ENCODE measurements around the gene UBE2E2.

UBE2E2 gene

DNA sequence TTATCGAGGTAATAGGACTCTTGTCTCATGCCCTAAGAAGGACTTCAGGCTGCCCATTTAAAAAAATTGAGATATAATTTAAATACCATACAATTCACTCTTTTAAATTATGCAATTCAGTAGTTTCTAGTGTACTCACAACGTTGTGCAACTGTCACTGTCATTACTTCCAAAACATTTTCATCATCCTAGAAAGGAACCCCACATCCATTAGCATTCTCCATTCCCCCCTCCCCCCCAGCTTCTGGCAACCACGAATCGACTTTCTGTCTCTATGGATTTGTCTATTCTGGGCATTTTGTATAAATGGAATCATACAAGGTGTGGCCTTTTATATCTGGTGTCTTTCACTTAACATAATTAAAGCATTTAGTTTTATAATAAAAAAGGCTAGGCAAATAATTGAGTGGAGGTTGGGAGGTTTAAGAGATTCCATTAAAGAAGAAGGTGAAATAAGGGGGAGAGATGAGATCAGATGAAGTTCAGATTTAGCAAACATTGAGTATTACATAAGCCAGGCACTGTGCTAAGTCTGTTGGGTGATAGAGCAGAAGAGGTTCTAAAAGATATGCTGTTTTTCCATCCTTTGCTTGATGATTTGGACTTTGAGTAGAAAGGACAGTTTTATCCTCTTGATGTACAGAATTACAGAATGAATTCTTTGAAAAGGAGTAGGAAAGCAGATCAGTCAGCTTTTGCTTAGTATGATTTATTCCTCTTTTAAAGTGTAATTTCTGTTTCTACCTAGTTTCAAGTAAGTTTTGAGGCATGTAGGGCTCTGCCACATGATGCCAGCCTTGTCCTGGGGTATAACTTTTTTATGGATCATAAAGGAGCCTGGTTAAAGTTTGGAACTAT lies 36.3 kb downstream of the UBE2E2 start:
- TF ChIP-seq SNAI2 (CRISPR knock-in tag; IDR thresholded peaks at IDR 0.05) (no peak), ISL1 (CRISPR knock-in tag; IDR thresholded peaks at IDR 0.05) (no peak), ZFP30 (CRISPR knock-in tag; IDR thresholded peaks at IDR 0.05) (no peak), TOX (CRISPR knock-in tag; IDR thresholded peaks at IDR 0.05; ENCODE audit: borderline replicate concordance) (no peak), ZNF70 (CRISPR knock-in tag; IDR thresholded peaks at IDR 0.05) (no peak), BACH2 (CRISPR knock-in tag; IDR thresholded peaks at IDR 0.05; ENCODE audit: borderline replicate concordance) (no peak), GLIS3 (CRISPR knock-in tag; IDR thresholded peaks at IDR 0.05) (no peak), PPARA (CRISPR knock-in tag; IDR thresholded peaks at IDR 0.05; ENCODE audit: borderline replicate concordance) (no peak), OSR1 (CRISPR knock-in tag; IDR thresholded peaks at IDR 0.05) (no peak), ZC3H10 (CRISPR knock-in tag; IDR thresholded peaks at IDR 0.05) (no peak), RARB (CRISPR knock-in tag; IDR thresholded peaks at IDR 0.05) (no peak), ESRRG (CRISPR knock-in tag; IDR thresholded peaks at IDR 0.05) (no peak), ZNF565 (CRISPR knock-in tag; conservative IDR thresholded peaks at IDR 0.05; ENCODE audit: low read depth) (no peak), ARNTL (CRISPR knock-in tag; IDR thresholded peaks at IDR 0.05; ENCODE audit: borderline replicate concordance, low read depth) (no peak)
- TF ChIP-seq, protein P1, sequence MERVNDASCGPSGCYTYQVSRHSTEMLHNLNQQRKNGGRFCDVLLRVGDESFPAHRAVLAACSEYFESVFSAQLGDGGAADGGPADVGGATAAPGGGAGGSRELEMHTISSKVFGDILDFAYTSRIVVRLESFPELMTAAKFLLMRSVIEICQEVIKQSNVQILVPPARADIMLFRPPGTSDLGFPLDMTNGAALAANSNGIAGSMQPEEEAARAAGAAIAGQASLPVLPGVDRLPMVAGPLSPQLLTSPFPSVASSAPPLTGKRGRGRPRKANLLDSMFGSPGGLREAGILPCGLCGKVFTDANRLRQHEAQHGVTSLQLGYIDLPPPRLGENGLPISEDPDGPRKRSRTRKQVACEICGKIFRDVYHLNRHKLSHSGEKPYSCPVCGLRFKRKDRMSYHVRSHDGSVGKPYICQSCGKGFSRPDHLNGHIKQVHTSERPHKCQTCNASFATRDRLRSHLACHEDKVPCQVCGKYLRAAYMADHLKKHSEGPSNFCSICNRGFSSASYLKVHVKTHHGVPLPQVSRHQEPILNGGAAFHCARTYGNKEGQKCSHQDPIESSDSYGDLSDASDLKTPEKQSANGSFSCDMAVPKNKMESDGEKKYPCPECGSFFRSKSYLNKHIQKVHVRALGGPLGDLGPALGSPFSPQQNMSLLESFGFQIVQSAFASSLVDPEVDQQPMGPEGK (CRISPR knock-in tag; IDR thresholded peaks at IDR 0.05; ENCODE audit: borderline replicate concordance), result no peak
- TF ChIP-seq, protein P2, sequence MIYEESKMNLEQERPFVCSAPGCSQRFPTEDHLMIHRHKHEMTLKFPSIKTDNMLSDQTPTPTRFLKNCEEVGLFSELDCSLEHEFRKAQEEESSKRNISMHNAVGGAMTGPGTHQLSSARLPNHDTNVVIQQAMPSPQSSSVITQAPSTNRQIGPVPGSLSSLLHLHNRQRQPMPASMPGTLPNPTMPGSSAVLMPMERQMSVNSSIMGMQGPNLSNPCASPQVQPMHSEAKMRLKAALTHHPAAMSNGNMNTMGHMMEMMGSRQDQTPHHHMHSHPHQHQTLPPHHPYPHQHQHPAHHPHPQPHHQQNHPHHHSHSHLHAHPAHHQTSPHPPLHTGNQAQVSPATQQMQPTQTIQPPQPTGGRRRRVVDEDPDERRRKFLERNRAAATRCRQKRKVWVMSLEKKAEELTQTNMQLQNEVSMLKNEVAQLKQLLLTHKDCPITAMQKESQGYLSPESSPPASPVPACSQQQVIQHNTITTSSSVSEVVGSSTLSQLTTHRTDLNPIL (CRISPR knock-in tag; IDR thresholded peaks at IDR 0.05; ENCODE audit: low read depth), result no peak
- TF ChIP-seq, protein P3, sequence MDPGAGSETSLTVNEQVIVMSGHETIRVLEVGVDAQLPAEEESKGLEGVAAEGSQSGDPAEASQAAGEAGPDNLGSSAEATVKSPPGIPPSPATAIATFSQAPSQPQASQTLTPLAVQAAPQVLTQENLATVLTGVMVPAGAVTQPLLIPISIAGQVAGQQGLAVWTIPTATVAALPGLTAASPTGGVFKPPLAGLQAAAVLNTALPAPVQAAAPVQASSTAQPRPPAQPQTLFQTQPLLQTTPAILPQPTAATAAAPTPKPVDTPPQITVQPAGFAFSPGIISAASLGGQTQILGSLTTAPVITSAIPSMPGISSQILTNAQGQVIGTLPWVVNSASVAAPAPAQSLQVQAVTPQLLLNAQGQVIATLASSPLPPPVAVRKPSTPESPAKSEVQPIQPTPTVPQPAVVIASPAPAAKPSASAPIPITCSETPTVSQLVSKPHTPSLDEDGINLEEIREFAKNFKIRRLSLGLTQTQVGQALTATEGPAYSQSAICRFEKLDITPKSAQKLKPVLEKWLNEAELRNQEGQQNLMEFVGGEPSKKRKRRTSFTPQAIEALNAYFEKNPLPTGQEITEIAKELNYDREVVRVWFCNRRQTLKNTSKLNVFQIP (CRISPR knock-in tag; IDR thresholded peaks at IDR 0.05; ENCODE audit: borderline replicate concordance, low read depth), result no peak
- TF ChIP-seq, protein P4, sequence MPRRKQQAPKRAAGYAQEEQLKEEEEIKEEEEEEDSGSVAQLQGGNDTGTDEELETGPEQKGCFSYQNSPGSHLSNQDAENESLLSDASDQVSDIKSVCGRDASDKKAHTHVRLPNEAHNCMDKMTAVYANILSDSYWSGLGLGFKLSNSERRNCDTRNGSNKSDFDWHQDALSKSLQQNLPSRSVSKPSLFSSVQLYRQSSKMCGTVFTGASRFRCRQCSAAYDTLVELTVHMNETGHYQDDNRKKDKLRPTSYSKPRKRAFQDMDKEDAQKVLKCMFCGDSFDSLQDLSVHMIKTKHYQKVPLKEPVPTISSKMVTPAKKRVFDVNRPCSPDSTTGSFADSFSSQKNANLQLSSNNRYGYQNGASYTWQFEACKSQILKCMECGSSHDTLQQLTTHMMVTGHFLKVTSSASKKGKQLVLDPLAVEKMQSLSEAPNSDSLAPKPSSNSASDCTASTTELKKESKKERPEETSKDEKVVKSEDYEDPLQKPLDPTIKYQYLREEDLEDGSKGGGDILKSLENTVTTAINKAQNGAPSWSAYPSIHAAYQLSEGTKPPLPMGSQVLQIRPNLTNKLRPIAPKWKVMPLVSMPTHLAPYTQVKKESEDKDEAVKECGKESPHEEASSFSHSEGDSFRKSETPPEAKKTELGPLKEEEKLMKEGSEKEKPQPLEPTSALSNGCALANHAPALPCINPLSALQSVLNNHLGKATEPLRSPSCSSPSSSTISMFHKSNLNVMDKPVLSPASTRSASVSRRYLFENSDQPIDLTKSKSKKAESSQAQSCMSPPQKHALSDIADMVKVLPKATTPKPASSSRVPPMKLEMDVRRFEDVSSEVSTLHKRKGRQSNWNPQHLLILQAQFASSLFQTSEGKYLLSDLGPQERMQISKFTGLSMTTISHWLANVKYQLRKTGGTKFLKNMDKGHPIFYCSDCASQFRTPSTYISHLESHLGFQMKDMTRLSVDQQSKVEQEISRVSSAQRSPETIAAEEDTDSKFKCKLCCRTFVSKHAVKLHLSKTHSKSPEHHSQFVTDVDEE (CRISPR knock-in tag; IDR thresholded peaks at IDR 0.05), result no peak
- ATAC-seq, result peak; percentile 53

DNA sequence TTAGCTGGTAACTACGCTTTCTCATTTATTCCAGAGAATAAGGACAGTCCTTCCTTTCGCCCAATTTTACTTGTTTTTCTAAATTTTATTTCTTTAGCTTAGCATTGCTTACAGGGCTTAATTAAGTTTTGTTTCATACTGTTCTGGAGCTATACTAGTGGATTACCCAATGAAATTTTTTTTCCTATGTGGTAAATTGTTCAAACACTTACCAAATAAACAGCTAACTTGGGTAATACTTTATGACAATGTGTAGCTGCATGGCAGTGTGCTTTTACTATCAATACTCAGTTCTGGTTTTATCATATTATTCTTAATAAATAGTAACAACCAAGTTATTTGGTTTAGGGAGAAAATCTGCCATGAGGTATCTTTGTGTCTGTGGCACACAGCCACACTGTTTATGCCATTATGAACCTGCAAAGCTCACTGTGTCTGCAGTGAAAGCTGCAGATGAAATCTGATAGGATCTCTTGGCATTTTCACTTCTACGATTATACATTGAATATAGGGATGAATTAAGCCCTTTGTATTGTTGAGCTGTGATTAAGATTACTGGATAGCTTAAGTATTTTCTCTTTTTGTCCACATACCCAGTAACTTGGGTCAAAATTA lies 37.2 kb downstream of the UBE2E2 start:
- peak; percentile 69 for ATAC-seq
- no peak for TF ChIP-seq ESRRG (CRISPR knock-in tag; IDR thresholded peaks at IDR 0.05)

DNA sequence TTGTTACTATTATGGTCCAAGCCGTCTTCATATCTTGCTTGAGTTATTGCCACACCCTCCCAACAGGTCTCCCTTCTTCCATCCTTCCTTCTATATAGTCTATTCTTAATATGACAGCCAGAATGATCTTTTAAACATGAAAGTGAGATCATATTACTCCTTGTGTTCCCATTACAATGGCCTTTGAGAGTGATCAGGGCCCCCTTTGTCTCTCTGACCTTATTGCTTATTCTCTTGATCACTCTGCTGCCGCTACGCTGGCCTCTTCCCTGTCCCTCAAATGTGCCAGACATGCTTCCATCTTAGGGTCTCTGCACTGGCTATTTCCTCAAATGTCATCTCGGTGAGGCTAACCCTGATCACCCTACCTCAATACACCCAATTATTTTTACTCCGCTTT lies 38.1 kb downstream of the UBE2E2 start:
- no peak for TF ChIP-seq ZC3H10 (CRISPR knock-in tag; IDR thresholded peaks at IDR 0.05)
- no peak for TF ChIP-seq RARB (CRISPR knock-in tag; IDR thresholded peaks at IDR 0.05)
- TF ChIP-seq BACH2 (CRISPR knock-in tag; IDR thresholded peaks at IDR 0.05; ENCODE audit: borderline replicate concordance), result no peak
- no peak for TF ChIP-seq TCF4 (CRISPR knock-in tag; IDR thresholded peaks at IDR 0.05; ENCODE audit: borderline replicate concordance)
- TF ChIP-seq ESRRG (CRISPR knock-in tag; IDR thresholded peaks at IDR 0.05), result no peak
- TF ChIP-seq SNAI2 (CRISPR knock-in tag; IDR thresholded peaks at IDR 0.05), result no peak
- no peak for ATAC-seq

DNA sequence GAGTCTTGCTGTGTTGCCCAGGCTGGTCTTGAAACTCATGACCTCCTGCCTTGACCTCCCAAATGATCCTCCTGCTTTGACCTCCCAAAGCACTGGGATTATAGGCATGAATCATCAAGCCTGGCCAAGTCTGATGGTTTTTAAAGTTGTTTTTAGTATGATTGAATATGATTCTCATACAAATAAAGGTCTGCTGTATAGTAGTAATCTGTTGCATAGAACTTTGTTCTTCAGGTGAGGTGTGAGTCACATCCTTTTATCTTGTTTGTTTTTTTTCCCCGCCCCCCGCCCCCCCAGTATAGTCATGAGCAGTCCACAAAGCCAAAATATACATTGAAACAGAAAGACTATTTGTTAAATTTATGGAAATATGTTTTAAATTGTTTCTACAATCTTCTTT lies 39.0 kb downstream of the UBE2E2 start:
- ATAC-seq, result no peak
- TF ChIP-seq, protein P4 (CRISPR knock-in tag; IDR thresholded peaks at IDR 0.05), result no peak
- TF ChIP-seq, protein P3 (CRISPR knock-in tag; IDR thresholded peaks at IDR 0.05; ENCODE audit: borderline replicate concordance, low read depth), result no peak
- no peak for TF ChIP-seq OSR1 (CRISPR knock-in tag; IDR thresholded peaks at IDR 0.05)
- no peak for TF ChIP-seq TOX (CRISPR knock-in tag; IDR thresholded peaks at IDR 0.05; ENCODE audit: borderline replicate concordance)
- no peak for TF ChIP-seq ZNF70 (CRISPR knock-in tag; IDR thresholded peaks at IDR 0.05)
- no peak for TF ChIP-seq ZC3H10 (CRISPR knock-in tag; IDR thresholded peaks at IDR 0.05)
- TF ChIP-seq ZNF565 (CRISPR knock-in tag; conservative IDR thresholded peaks at IDR 0.05; ENCODE audit: low read depth), result no peak
